Esophagus squamous epithelium (tissue), 5 donors: ENCODE results near the gene RFNG. TPM values are rescaled to one million over a fixed set of nuclear protein-coding genes. Genes with fewer than 3 reads are reported as not detected.

ENCODE experiments used
- DNase-seq: peaks from one replicate; lab custom pipeline; 2025; lab: John Stamatoyannopoulos, UW
- H3K27ac ChIP-seq, 4 donors: fragments of 200-600 bp; sonication (generic); one replicate each; pipeline ENCODE4 v1.5.1; 2016 to 2019; ENCODE audit warnings: mild to moderate bottlenecking in 1 of 4
- H3K27me3 ChIP-seq, 4 donors: fragments of 200-600 bp; sonication (generic); 1 replicate in 3 of 4; 2 replicates in 1 of 4; pipeline versions ENCODE4 v1.5.1 to v1.6.0; 2017 to 2021; ENCODE audit warnings: antibody characterized with exemption in 1 of 4
- H3K36me3 ChIP-seq, 3 donors: fragments of 200-600 bp; sonication (generic); one replicate each; pipeline ENCODE4 v1.5.1; 2016 to 2019
- H3K4me1 ChIP-seq, 3 donors: fragments of 200-600 bp; sonication (generic); one replicate each; pipeline ENCODE4 v1.5.1; 2017 to 2019
- H3K4me3 ChIP-seq, 4 donors: fragments of 200-600 bp; sonication (generic); 1 replicate in 3 of 4; 2 replicates in 1 of 4; pipeline ENCODE4 v1.5.1; 2016 to 2019; ENCODE audit warnings: mild to moderate bottlenecking in 2 of 4, moderate library complexity in 1 of 4
- H3K9me3 ChIP-seq, 3 donors: fragments of 200-600 bp; sonication (generic); one replicate each; pipeline ENCODE4 v1.5.1; 2016 to 2019
- CTCF ChIP-seq, 6 experiments: fragments of 450-650 bp in 4 of 6; fragments of 200-600 bp in 2 of 6; sonication (generic) in 2 of 6; IDR thresholded peaks; one replicate each; pipeline ENCODE4 v1.5.1; 2016 to 2019; ENCODE audit warnings: antibody characterized with exemption in 6 of 6, mild to moderate bottlenecking in 4 of 6, moderate library complexity in 4 of 6
- POLR2A ChIP-seq, 4 donors: fragments of 450-650 bp; IDR thresholded peaks; one replicate each; pipeline ENCODE4 v1.6.1; 2017; ENCODE audit warnings: antibody characterized with exemption in 4 of 4, mild to moderate bottlenecking in 4 of 4, moderate library complexity in 3 of 4
- WGBS, 2 donors: methylation state at CpG; one replicate each; pipeline ENCODE4 v1.1.5; 2018; 5-methylcytosine and 5-hydroxymethylcytosine counted together
- intact Hi-C: fragments of 100-400 bp; cut with DNase I; formaldehyde crosslinking; loops from one replicate; pipeline ENCODE4 v1.15.0; 2022
- total RNA-seq, 4 donors: library from RNA; depleted of rRNA; stranded (reverse); fragments of >200 nt; gene quantifications; one replicate each; pipeline ENCODE4 v1.1.0, GENCODE V29; 2016
- donor health status: DM: yes; HTN: yes; CAD: no.

The RFNG gene
- total RNA-seq, 4 donors from 2014 or later = 24.9 to 38.1 (median 31.2) TPM

GRCh38 chr17:82049521-82049971 lies 2.1 kb downstream of the RFNG start:
- H3K27me3 ChIP-seq = no peaks in the 10 kb centered on the region
- peaks cover 28 to 46% (median 36%) of the 10 kb centered on the region in 3 donors for H3K4me1 ChIP-seq
- no peaks in the 10 kb centered on the region for H3K9me3 ChIP-seq
- WGBS, 2 donors = 100% methylated on average over 1 of the region's 16 CpGs
- H3K36me3 ChIP-seq = peaks cover 4 to 54% (median 15%) of the 10 kb centered on the region in 3 donors
- no peak for DNase-seq
- H3K4me3 ChIP-seq = no peak overlapping the region
- no peak for TF ChIP-seq POLR2A (IDR thresholded peaks at IDR 0.05)
- TF ChIP-seq CTCF (IDR thresholded peaks at IDR 0.05) = no peak
- no peak overlapping the region for H3K27ac ChIP-seq
- intact Hi-C loops = no loop called here

- 57 to 58% methylated on average over 2 to 3 of the region's 8 CpGs for WGBS, 2 donors
- H3K36me3 ChIP-seq = peaks cover 0 to 50% (median 13%) of the 10 kb centered on the region in 3 donors
These were observed 2.5 kb downstream of the RFNG start for GRCh38 chr17:82049106-82049505.

GRCh38 chr17:82048571-82048971 lies 3.0 kb downstream of the RFNG start:
- WGBS, 2 donors = 90 to 94% methylated on average over 6 to 16 of the region's 20 CpGs
- DNase-seq = no peak
- TF ChIP-seq CTCF (IDR thresholded peaks at IDR 0.05) (no peak), POLR2A (IDR thresholded peaks at IDR 0.05) (no peak)
- Histone ChIP-seq H3K4me3 (no peak overlapping the region), H3K36me3 (peaks cover 0 to 45% (median 7%) of the 10 kb centered on the region in 3 donors), H3K9me3 (no peaks in the 10 kb centered on the region), H3K27me3 (no peaks in the 10 kb centered on the region), H3K4me1 (peaks cover 25 to 41% (median 32%) of the 10 kb centered on the region in 3 donors), H3K27ac (no peak overlapping the region)
- intact Hi-C loops = no loop called here

More at GRCh38 chr17:82049106-82049505, 2.5 kb downstream of the RFNG start:
- TF ChIP-seq CTCF (IDR thresholded peaks at IDR 0.05) (no peak), POLR2A (IDR thresholded peaks at IDR 0.05) (no peak)
- Histone ChIP-seq H3K9me3 (no peaks in the 10 kb centered on the region), H3K27ac (no peak overlapping the region), H3K4me1 (peaks cover 28 to 46% (median 36%) of the 10 kb centered on the region in 3 donors), H3K27me3 (no peaks in the 10 kb centered on the region), H3K4me3 (no peak overlapping the region)
- no peak for DNase-seq
- intact Hi-C loops = no loop called here

- Histone ChIP-seq H3K36me3 (peaks cover 0 to 39% (median 7%) of the 10 kb centered on the region in 3 donors), H3K27ac (no peak overlapping the region), H3K27me3 (no peaks in the 10 kb centered on the region), H3K4me3 (no peak overlapping the region), H3K9me3 (no peaks in the 10 kb centered on the region), H3K4me1 (peaks cover 20 to 36% (median 27%) of the 10 kb centered on the region in 3 donors)
- intact Hi-C loops = no loop called here
- DNase-seq = no peak
- WGBS, 2 donors = 95 to 98% methylated on average over 7 to 11 of the region's 25 CpGs
- TF ChIP-seq CTCF (IDR thresholded peaks at IDR 0.05) (no peak), POLR2A (IDR thresholded peaks at IDR 0.05) (no peak)
These were observed 3.6 kb downstream of the RFNG start for GRCh38 chr17:82047914-82048570.

- intact Hi-C loops = no loop called here
- H3K27me3 ChIP-seq = no peaks in the 10 kb centered on the region
- 85 to 87% methylated on average over 13 to 15 of the region's 24 CpGs for WGBS, 2 donors
- H3K4me1 ChIP-seq = peaks cover 13 to 29% (median 20%) of the 10 kb centered on the region in 3 donors
- H3K27ac ChIP-seq = no peak overlapping the region
- no peak for TF ChIP-seq CTCF (IDR thresholded peaks at IDR 0.05)
- TF ChIP-seq POLR2A (IDR thresholded peaks at IDR 0.05) = no peak
- H3K9me3 ChIP-seq = no peaks in the 10 kb centered on the region
- H3K4me3 ChIP-seq = no peak overlapping the region
- peaks cover 0 to 39% (median 7%) of the 10 kb centered on the region in 3 donors for H3K36me3 ChIP-seq
- DNase-seq = no peak
These were observed 4.2 kb downstream of the RFNG start for GRCh38 chr17:82047379-82047778.
